GM12878 (cell line): Measurements from ENCODE around the gene CACNA2D1. TPM values are rescaled to one million over a fixed set of nuclear protein-coding genes. Genes with fewer than 3 reads are reported as not detected.
A peak's percentile ranks its signal among the peaks of the same experiment; 100 is the strongest.

Source experiments
- ATAC-seq: fragments of 200-7000 bp; cut with Tn5 transposase; 3 replicates; pipeline ENCODE4 v1.9.1; 2020; ENCODE audit warnings: mild to moderate bottlenecking, moderate library complexity
- BruUV-seq: library from RNA; stranded (reverse); fragments of 400-500 nt; replicated peaks from 2 replicates; lab custom pipeline; 2021; lab: Mats Ljungman, UMichigan
- CTCF ChIA-PET: fragments of 300-600 bp; sonication (Branson Sonifier 250); formaldehyde crosslinking; extraction: SDS; loops from one replicate; lab custom pipeline; 2021; ENCODE audit warnings: inconsistent platforms; lab: Yijun Ruan, JAX
- POLR2A ChIA-PET: fragments of 350-600 bp; formaldehyde crosslinking; extraction: SDS; loops from one replicate; lab custom pipeline; 2021; ENCODE audit warnings: inconsistent platforms; lab: Charles Lee
- RAD21 ChIA-PET: fragments of 300-600 bp; sonication (Branson Sonifier 250); formaldehyde crosslinking; loops from one replicate; lab custom pipeline; 2023; ENCODE audit warnings: antibody characterized with exemption; ENCODE audit not compliant: unreplicated experiment; lab: Charles Lee
- SMC1A ChIA-PET: fragments of 300-600 bp; sonication (Branson Sonifier 250); formaldehyde crosslinking; loops from one replicate; lab custom pipeline; 2023; ENCODE audit not compliant: unreplicated experiment, uncharacterized antibody; lab: Charles Lee
- DNase-seq: peaks from one replicate; pipeline ENCODE4 v3.0.0-alpha.2; 2011; ENCODE audit warnings: low read depth, low spot score
- FAIRE-seq: peaks from 3 replicates; lab custom pipeline; 2011; peaks lifted over from hg19 to GRCh38; lab: Jason Lieb, UNC
- H2AFZ ChIP-seq: 2 replicates; pipeline ENCODE4 v1.6.0; 2011; ENCODE audit warnings: low read depth, low read length, control low read depth; ENCODE audit not compliant: control insufficient read depth
- H3K27ac ChIP-seq: 2 replicates; pipeline ENCODE4 v1.5.1; 2011; ENCODE audit warnings: control low read depth; ENCODE audit not compliant: control insufficient read depth, insufficient read depth
- H3K27me3 ChIP-seq, 2 experiments: replicated peaks in 1 of 2; 2 replicates each; pipeline versions ENCODE4 v1.6.0 to v1.6.1; 2011; ENCODE audit warnings: low read length in 1 of 2; ENCODE audit not compliant: control insufficient read depth in 2 of 2, insufficient read depth in 2 of 2
- H3K36me3 ChIP-seq, 2 experiments: 2 replicates each; pipeline ENCODE4 v1.5.1; 2011; ENCODE audit warnings: low read length in 1 of 2; ENCODE audit not compliant: control insufficient read depth in 2 of 2, insufficient read depth in 2 of 2
- H3K4me1 ChIP-seq: 2 replicates; pipeline ENCODE4 v1.6.1; 2011; ENCODE audit warnings: mild to moderate bottlenecking, low read length, moderate library complexity, mixed read lengths; ENCODE audit not compliant: control insufficient read depth, insufficient read depth
- H3K4me2 ChIP-seq: 2 replicates; pipeline ENCODE4 v1.6.0; 2011; ENCODE audit warnings: control low read depth; ENCODE audit not compliant: control insufficient read depth, insufficient read depth
- H3K4me3 ChIP-seq: fragments of 200-600 bp; sonication (generic); 2 replicates; pipeline ENCODE4 v1.5.1; 2016
- H3K79me2 ChIP-seq: 2 replicates; pipeline ENCODE4 v1.6.0; 2011; ENCODE audit warnings: low read length; ENCODE audit not compliant: control insufficient read depth, insufficient read depth
- H3K9ac ChIP-seq: 2 replicates; pipeline ENCODE4 v1.8.0; 2011; ENCODE audit warnings: low read length, control low read depth, mixed read lengths; ENCODE audit not compliant: control insufficient read depth, insufficient read depth
- H3K9me3 ChIP-seq: replicated peaks from 3 replicates; pipeline ENCODE4 v1.5.1; 2011; ENCODE audit warnings: mild to moderate bottlenecking, low read length; ENCODE audit not compliant: control insufficient read depth, insufficient read depth
- H4K20me1 ChIP-seq: 2 replicates; pipeline ENCODE4 v1.6.0; 2011; ENCODE audit not compliant: control insufficient read depth, insufficient read depth
- E2F4 ChIP-seq: IDR thresholded peaks from 2 replicates; pipeline ENCODE4 v1.6.1; 2012; ENCODE audit warnings: low read depth, low read length, improper control_type of control experiment
- E4F1 ChIP-seq: fragments of 450-650 bp; IDR thresholded peaks from 2 replicates; pipeline ENCODE4 v1.6.1; 2018; ENCODE audit warnings: borderline replicate concordance, mild to moderate bottlenecking; ENCODE audit not compliant: partially characterized antibody
- PML ChIP-seq: IDR thresholded peaks from 2 replicates; pipeline ENCODE4 v1.6.1; 2012; ENCODE audit warnings: low read length, inconsistent platforms
- RFX5 ChIP-seq: IDR thresholded peaks from 2 replicates; pipeline ENCODE4 v1.6.1; 2011; ENCODE audit warnings: low read depth, low read length, improper control_type of control experiment
- SIN3A ChIP-seq: IDR thresholded peaks from 2 replicates; pipeline ENCODE4 v1.6.1; 2012; ENCODE audit warnings: low read depth, low read length, improper control_type of control experiment
- SKIL ChIP-seq: fragments of 450-650 bp; IDR thresholded peaks from 2 replicates; pipeline ENCODE4 v1.6.1; 2017; ENCODE audit warnings: mild to moderate bottlenecking, low read depth, inconsistent platforms; ENCODE audit not compliant: poor library complexity, severe bottlenecking
- SREBF1 ChIP-seq: IDR thresholded peaks from 2 replicates; pipeline ENCODE4 v1.6.1; 2012; ENCODE audit warnings: mild to moderate bottlenecking, low read length
- WGBS: methylation state at CpG from one replicate; pipeline ENCODE4 v1.1.6; 2016; ENCODE audit warnings: low lambda C conversion rate; ENCODE audit not compliant: insufficient replicate concordance, insufficient coverage; ENCODE audit errors: missing lambda C conversion rate; 5-methylcytosine and 5-hydroxymethylcytosine counted together
- in situ Hi-C: fragments of 300-500 bp; cut with MboI; formaldehyde crosslinking; loops from 9 replicates; pipeline ENCODE4 v1.14.3; 2018; ENCODE audit warnings: mixed read lengths
- intact Hi-C: fragments of 100-400 bp; cut with micrococcal nuclease; formaldehyde crosslinking; loops from one replicate; pipeline ENCODE4 v1.14.2; 2022; ENCODE audit not compliant: unreplicated experiment
- polyA plus RNA-seq, 11 experiments: library from polyadenylated mRNA; depleted of rRNA in 4 of 11; unstranded in 6 of 11; stranded (reverse) in 5 of 11; fragments of >200 nt; fragmentation: Nextera tagmentation in 4 of 11; fragmentation: Illumina TruSeq in 1 of 11; extraction: Ambion mirVana in 4 of 11; extraction: Trizol in 1 of 11; gene quantifications; 1 replicate in 1 of 11; 2 replicates in 10 of 11; pipeline versions ENCODE4 v1.2.1 to v1.2.3, GENCODE V29; 2011 to 2016; ENCODE audit warnings: inconsistent platforms in 2 of 11, missing spikeins in 2 of 11, low read depth in 1 of 11
- total RNA-seq, 4 experiments: library from RNA; depleted of rRNA in 3 of 4; stranded (reverse); fragments of >200 nt in 3 of 4; fragmentation: Illumina TruSeq in 1 of 4; extraction: Trizol in 1 of 4; gene quantifications; 2 replicates each; pipeline versions ENCODE4 v1.2.1 to v1.2.3, GENCODE V29; 2013 to 2021

Gene CACNA2D1
- total and polyA plus RNA-seq, 10 of the 15 experiments (the other 5 are each of a cell fraction or from before 2014, with no cell fraction given), result 0.14 to 14.8 (median 0.97) TPM

GRCh38 chr7:82343716-82344115 lies 99.9 kb downstream of the CACNA2D1 start (continued):
- TF ChIP-seq SREBF1, result no peak
- no peak for TF ChIP-seq SKIL

- SMC1A ChIA-PET, result interaction anchor here (0.6 to 7.1 kb wide), 7 partner anchors 10 to 128 kb away, joined by 3 to 68 read pairs (median 4); no protein-coding TSS in a partner anchor
- H3K36me3 ChIP-seq, result no peaks in the 10 kb centered on the region
- in situ Hi-C loops (no loop called here), intact Hi-C loops (no loop called here)
- no peak for FAIRE-seq
- no peak overlapping the region for H3K27ac ChIP-seq
- no peak overlapping the region for H3K4me3 ChIP-seq
- H3K9me3 ChIP-seq, result no peaks in the 10 kb centered on the region
- CTCF ChIA-PET, result interaction anchor here (0.7 to 2.3 kb wide), 4 partner anchors 12 to 67 kb away, joined by 3 to 6 read pairs (median 5); no protein-coding TSS in a partner anchor
- H3K4me1 ChIP-seq, result no peaks in the 10 kb centered on the region
- DNase-seq, result no peak
- H3K9ac ChIP-seq, result no peak overlapping the region
- no peak overlapping the region for H3K4me2 ChIP-seq
- TF ChIP-seq E4F1 (no peak), PML (no peak), SIN3A (no peak), E2F4 (no peak), RFX5 (peak; percentile 77)
- RAD21 ChIA-PET, result interaction anchor here (0.5 to 3.8 kb wide), 10 partner anchors 9 to 105 kb away, joined by 3 to 15 read pairs (median 3); no protein-coding TSS in a partner anchor
- H3K27me3 ChIP-seq, result no peaks in the 10 kb centered on the region
- WGBS, result 0% methylated on average over 1 of the region's 1 CpG
- POLR2A ChIA-PET, result interaction anchor here (0.7 to 1.0 kb wide), 5 partner anchors 10 to 594 kb away, joined by 3 to 4 read pairs (median 3); no protein-coding TSS in a partner anchor
- no peaks in the 10 kb centered on the region for H3K79me2 ChIP-seq
- ATAC-seq, result peak; percentile 51
- no TSS peak for BruUV-seq
- H4K20me1 ChIP-seq, result no peaks in the 10 kb centered on the region
- no peak overlapping the region for H2AFZ ChIP-seq
Observed at GRCh38 chr7:82339958-82340357, 103.6 kb downstream of the CACNA2D1 start.
